Lower leg skin (tissue), 3 donors: ENCODE measurements around the gene MYO7A.

Experiments used
- POLR2A ChIP-seq, 2 donors: fragments of 450-650 bp; IDR thresholded peaks; one replicate each; pipeline ENCODE4 v1.6.1; 2016 to 2017; ENCODE audit warnings: antibody characterized with exemption in 2 of 2, mild to moderate bottlenecking in 1 of 2, moderate library complexity in 1 of 2
- TF ChIP-seq, protein P1 (sequence below), 3 donors: fragments of 450-650 bp; IDR thresholded peaks; one replicate each; pipeline ENCODE4 v1.5.1; 2016; ENCODE audit warnings: antibody characterized with exemption in 3 of 3, mild to moderate bottlenecking in 3 of 3, moderate library complexity in 2 of 3

DNA sequence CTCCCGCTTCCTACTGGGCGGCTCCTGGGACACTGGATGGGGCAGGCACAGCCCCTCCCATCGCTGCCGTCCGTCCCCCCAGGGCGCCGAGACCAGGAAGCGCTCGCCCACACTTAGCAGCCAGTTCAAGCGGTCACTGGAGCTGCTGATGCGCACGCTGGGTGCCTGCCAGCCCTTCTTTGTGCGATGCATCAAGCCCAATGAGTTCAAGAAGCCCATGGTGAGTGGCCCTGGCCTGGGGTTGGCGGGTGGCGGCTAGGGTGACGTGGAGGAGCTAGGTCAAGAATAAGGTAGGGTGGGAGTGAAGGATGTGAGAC, 44.6 kb downstream of the MYO7A start:
- TF ChIP-seq, protein P1, sequence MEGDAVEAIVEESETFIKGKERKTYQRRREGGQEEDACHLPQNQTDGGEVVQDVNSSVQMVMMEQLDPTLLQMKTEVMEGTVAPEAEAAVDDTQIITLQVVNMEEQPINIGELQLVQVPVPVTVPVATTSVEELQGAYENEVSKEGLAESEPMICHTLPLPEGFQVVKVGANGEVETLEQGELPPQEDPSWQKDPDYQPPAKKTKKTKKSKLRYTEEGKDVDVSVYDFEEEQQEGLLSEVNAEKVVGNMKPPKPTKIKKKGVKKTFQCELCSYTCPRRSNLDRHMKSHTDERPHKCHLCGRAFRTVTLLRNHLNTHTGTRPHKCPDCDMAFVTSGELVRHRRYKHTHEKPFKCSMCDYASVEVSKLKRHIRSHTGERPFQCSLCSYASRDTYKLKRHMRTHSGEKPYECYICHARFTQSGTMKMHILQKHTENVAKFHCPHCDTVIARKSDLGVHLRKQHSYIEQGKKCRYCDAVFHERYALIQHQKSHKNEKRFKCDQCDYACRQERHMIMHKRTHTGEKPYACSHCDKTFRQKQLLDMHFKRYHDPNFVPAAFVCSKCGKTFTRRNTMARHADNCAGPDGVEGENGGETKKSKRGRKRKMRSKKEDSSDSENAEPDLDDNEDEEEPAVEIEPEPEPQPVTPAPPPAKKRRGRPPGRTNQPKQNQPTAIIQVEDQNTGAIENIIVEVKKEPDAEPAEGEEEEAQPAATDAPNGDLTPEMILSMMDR (IDR thresholded peaks at IDR 0.05), result no peak
- no peak for TF ChIP-seq POLR2A (IDR thresholded peaks at IDR 0.05)
